ENCODE results near the gene HMGB3. TPM values are rescaled to one million over a fixed set of nuclear protein-coding genes. Genes with fewer than 3 reads are reported as not detected.

HMGB3 gene
- polyA plus RNA-seq, 1 of the 3 experiments (the other 2 are of a cell fraction): 11.3 TPM

DNA sequence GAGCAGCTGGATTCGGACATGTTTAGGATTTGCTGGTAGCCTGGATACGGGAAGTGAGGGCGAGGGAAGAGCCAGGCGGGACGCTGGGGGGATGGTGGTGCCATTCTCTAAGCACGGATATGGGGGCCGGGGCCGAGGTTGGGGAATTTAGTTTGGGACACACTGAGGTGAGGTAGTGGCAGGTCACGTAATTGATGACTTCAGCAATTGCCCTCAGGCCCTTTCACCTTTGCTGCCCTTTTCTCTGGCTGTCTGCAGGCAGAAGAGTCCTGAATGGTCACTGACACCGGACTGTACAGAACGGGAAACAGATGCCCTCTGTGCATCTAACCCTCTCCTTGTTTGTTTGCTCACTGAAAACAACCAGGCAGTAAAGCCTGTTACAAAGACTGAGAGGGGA is 16.9 kb upstream of the HMGB3 start (continued):
- no peak for TF ChIP-seq ELF1 (IDR thresholded peaks at IDR 0.05)

DNA sequence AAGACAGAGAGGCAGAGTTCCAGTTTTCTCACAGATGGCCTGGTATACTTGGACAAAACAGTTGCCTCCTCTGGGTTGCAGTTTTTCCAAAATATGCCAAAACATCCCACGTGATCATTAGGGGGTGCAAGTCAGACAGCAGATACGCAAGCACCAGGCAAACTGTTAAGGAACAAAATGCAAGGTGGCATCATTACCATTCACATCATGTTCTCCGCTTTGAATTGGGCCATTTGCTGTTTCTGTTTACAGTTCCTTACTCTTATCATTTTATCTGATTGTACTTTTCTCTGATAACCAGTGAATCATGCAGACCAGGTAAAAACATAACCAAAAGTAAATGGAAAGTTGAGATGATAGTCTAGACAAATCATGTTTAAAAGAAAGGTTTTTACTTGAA is 16.4 kb upstream of the HMGB3 start:
- Histone ChIP-seq H3K9me2 (no peaks in the 10 kb centered on the region), H3K4me2 (no peak overlapping the region), H3K9me3 (no peaks in the 10 kb centered on the region), H2AFZ (ENCODE audit: low read depth) (no peak overlapping the region), H3K27me3 (ENCODE audit: insufficient read depth) (peaks cover 4% of the 10 kb centered on the region; the same call in 1 of the 2 replicates), H4K20me1 (ENCODE audit: insufficient read depth) (no peaks in the 10 kb centered on the region), H3K9ac (no peak overlapping the region), H3K79me2 (ENCODE audit: insufficient read depth) (no peaks in the 10 kb centered on the region), H3K36me3 (replicated peaks in 1 of 2; ENCODE audit: control insufficient read depth in 1 of 2, insufficient read depth in 2 of 2, low read length in 1 of 2) (no peaks in the 10 kb centered on the region), H3K4me3 (ENCODE audit: low read depth in 2 of 2, low read length in 1 of 2) (no peak overlapping the region), H3K4me1 (ENCODE audit: control insufficient read depth in 1 of 2, insufficient read depth in 2 of 2, low read depth in 1 of 2, low read length in 1 of 2) (no peaks in the 10 kb centered on the region), H3K27ac (ENCODE audit: low read depth in 2 of 2, low read length in 1 of 2) (no peak overlapping the region), H3F3A (replicated peaks; ENCODE audit: insufficient read depth) (no peaks in the 10 kb centered on the region)
- POLR2A ChIA-PET: no interaction called here
- no peak for DNase-seq
- no peak for TF ChIP-seq FOSL2 (IDR thresholded peaks at IDR 0.05; ENCODE audit: borderline replicate concordance, low read depth)
- no peak for TF ChIP-seq EZH2phosphoT487 (IDR thresholded peaks at IDR 0.05; ENCODE audit: borderline replicate concordance, low read depth)
- TF ChIP-seq TEAD4 (IDR thresholded peaks at IDR 0.05; ENCODE audit: borderline replicate concordance, insufficient read depth): no peak
- TF ChIP-seq POLR2AphosphoS5 (IDR thresholded peaks at IDR 0.05; ENCODE audit: low read depth, low read length): no peak
- TF ChIP-seq, protein P1, sequence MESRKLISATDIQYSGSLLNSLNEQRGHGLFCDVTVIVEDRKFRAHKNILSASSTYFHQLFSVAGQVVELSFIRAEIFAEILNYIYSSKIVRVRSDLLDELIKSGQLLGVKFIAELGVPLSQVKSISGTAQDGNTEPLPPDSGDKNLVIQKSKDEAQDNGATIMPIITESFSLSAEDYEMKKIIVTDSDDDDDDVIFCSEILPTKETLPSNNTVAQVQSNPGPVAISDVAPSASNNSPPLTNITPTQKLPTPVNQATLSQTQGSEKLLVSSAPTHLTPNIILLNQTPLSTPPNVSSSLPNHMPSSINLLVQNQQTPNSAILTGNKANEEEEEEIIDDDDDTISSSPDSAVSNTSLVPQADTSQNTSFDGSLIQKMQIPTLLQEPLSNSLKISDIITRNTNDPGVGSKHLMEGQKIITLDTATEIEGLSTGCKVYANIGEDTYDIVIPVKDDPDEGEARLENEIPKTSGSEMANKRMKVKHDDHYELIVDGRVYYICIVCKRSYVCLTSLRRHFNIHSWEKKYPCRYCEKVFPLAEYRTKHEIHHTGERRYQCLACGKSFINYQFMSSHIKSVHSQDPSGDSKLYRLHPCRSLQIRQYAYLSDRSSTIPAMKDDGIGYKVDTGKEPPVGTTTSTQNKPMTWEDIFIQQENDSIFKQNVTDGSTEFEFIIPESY (IDR thresholded peaks at IDR 0.05; ENCODE audit: borderline replicate concordance, low read depth): no peak
- TF ChIP-seq, protein P2, sequence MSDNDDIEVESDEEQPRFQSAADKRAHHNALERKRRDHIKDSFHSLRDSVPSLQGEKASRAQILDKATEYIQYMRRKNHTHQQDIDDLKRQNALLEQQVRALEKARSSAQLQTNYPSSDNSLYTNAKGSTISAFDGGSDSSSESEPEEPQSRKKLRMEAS (IDR thresholded peaks at IDR 0.05; ENCODE audit: low read depth): no peak
- TF ChIP-seq NRF1 (IDR thresholded peaks at IDR 0.05; ENCODE audit: low read depth, low read length): no peak
- no peak for TF ChIP-seq NFIC (IDR thresholded peaks at IDR 0.05; ENCODE audit: borderline replicate concordance)
- no peak for TF ChIP-seq FOXJ3 (CRISPR knock-in tag; IDR thresholded peaks at IDR 0.05)
- TF ChIP-seq GABPA (IDR thresholded peaks at IDR 0.05; ENCODE audit: low read depth): no peak
- WGBS (ENCODE audit: low lambda C conversion rate): 45% methylated on average over 3 of the region's 3 CpGs
- CTCF ChIA-PET: no interaction called here

DNA sequence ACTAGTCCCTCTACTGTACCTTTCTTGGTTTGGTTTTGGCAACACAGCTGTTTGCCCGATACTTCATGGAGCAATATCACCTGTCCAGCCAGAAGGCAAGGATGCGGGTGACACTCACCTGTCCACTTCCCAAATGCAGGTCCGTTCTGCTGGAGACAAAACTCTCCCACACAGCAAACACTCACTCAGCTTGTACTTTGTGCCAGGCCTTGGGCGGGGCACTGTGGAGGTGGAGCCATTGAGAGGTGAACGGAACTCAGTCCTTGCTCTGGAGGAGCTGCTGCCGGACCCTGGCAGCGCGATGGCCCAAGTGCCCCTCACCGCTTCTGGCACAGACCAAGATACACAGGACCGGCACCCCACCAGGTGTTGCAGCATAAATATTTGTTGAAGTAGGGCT is 15.3 kb upstream of the HMGB3 start:
- H2AFZ ChIP-seq (ENCODE audit: low read depth): no peak overlapping the region
- H3K27ac ChIP-seq (ENCODE audit: low read depth in 2 of 2, low read length in 1 of 2): no peak overlapping the region
- H3K9me2 ChIP-seq: no peaks in the 10 kb centered on the region
- no peaks in the 10 kb centered on the region for H4K20me1 ChIP-seq (ENCODE audit: insufficient read depth)
- H3K4me3 ChIP-seq (ENCODE audit: low read depth in 2 of 2, low read length in 1 of 2): no peak overlapping the region
- no peak overlapping the region for H3K9ac ChIP-seq
- no peaks in the 10 kb centered on the region for H3F3A ChIP-seq (replicated peaks; ENCODE audit: insufficient read depth)
- CTCF ChIA-PET: no interaction called here
- H3K4me1 ChIP-seq (ENCODE audit: control insufficient read depth in 1 of 2, insufficient read depth in 2 of 2, low read depth in 1 of 2, low read length in 1 of 2): no peaks in the 10 kb centered on the region
- no peak overlapping the region for H3K4me2 ChIP-seq
- WGBS (ENCODE audit: low lambda C conversion rate): 58% methylated on average over 4 of the region's 10 CpGs
- peaks cover 4% of the 10 kb centered on the region; the same call in 1 of the 2 replicates for H3K27me3 ChIP-seq (ENCODE audit: insufficient read depth)
- no peaks in the 10 kb centered on the region for H3K36me3 ChIP-seq (replicated peaks in 1 of 2; ENCODE audit: control insufficient read depth in 1 of 2, insufficient read depth in 2 of 2, low read length in 1 of 2)
- H3K9me3 ChIP-seq: no peaks in the 10 kb centered on the region
- POLR2A ChIA-PET: no interaction called here
- no peaks in the 10 kb centered on the region for H3K79me2 ChIP-seq (ENCODE audit: insufficient read depth)
- no peak for DNase-seq
- TF ChIP-seq, protein P1 (IDR thresholded peaks at IDR 0.05; ENCODE audit: borderline replicate concordance, low read depth): no peak
- TF ChIP-seq, protein P3, sequence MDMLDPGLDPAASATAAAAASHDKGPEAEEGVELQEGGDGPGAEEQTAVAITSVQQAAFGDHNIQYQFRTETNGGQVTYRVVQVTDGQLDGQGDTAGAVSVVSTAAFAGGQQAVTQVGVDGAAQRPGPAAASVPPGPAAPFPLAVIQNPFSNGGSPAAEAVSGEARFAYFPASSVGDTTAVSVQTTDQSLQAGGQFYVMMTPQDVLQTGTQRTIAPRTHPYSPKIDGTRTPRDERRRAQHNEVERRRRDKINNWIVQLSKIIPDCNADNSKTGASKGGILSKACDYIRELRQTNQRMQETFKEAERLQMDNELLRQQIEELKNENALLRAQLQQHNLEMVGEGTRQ (IDR thresholded peaks at IDR 0.05; ENCODE audit: borderline replicate concordance, low read depth, low read length): no peak
- TF ChIP-seq FOSL2 (IDR thresholded peaks at IDR 0.05; ENCODE audit: borderline replicate concordance, low read depth): no peak
- TF ChIP-seq, protein P4, sequence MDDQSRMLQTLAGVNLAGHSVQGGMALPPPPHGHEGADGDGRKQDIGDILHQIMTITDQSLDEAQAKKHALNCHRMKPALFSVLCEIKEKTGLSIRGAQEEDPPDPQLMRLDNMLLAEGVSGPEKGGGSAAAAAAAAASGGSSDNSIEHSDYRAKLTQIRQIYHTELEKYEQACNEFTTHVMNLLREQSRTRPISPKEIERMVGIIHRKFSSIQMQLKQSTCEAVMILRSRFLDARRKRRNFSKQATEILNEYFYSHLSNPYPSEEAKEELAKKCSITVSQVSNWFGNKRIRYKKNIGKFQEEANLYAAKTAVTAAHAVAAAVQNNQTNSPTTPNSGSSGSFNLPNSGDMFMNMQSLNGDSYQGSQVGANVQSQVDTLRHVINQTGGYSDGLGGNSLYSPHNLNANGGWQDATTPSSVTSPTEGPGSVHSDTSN (IDR thresholded peaks at IDR 0.05): no peak
- no peak for TF ChIP-seq YY1 (IDR thresholded peaks at IDR 0.05; ENCODE audit: low read depth)
- TF ChIP-seq, protein P5, sequence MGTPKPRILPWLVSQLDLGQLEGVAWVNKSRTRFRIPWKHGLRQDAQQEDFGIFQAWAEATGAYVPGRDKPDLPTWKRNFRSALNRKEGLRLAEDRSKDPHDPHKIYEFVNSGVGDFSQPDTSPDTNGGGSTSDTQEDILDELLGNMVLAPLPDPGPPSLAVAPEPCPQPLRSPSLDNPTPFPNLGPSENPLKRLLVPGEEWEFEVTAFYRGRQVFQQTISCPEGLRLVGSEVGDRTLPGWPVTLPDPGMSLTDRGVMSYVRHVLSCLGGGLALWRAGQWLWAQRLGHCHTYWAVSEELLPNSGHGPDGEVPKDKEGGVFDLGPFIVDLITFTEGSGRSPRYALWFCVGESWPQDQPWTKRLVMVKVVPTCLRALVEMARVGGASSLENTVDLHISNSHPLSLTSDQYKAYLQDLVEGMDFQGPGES (IDR thresholded peaks at IDR 0.05; ENCODE audit: low read depth, low read length): no peak
- TF ChIP-seq FOXM1 (IDR thresholded peaks at IDR 0.05; ENCODE audit: low read depth): no peak
- TF ChIP-seq, protein P2 (IDR thresholded peaks at IDR 0.05; ENCODE audit: low read depth): no peak
- no peak for TF ChIP-seq NRF1 (IDR thresholded peaks at IDR 0.05; ENCODE audit: low read depth, low read length)
- TF ChIP-seq RXRA (IDR thresholded peaks at IDR 0.05; ENCODE audit: borderline replicate concordance, low read depth): no peak
- TF ChIP-seq NFIC (IDR thresholded peaks at IDR 0.05; ENCODE audit: borderline replicate concordance): no peak
- no peak for TF ChIP-seq MEF2A (IDR thresholded peaks at IDR 0.05; ENCODE audit: borderline replicate concordance, low read depth)

Data from SK-N-SH (cell line).